ENCODE data around the gene PHF21A. TPM values are rescaled to one million over a fixed set of nuclear protein-coding genes. Genes with fewer than 3 reads are reported as not detected.

The PHF21A gene
- 33.7 and 33.9 TPM in 2 replicates for total RNA-seq

GRCh38 chr11:46121301-46121723 lies at the start of gene PHF21A:
Gene PHF21A, minus strand, starts transcription at chr11:46121454. Its CDS starts 37,235 bp downstream, at chr11:46084219.
- intact Hi-C loops (cut with micrococcal nuclease) = loop anchor here (1.0 to 10.0 kb wide), 6 partner anchors 121 to 1557 kb away; partner anchors contain the start of genes CD82, CRY2, DDB2 and DGKZ
- H3K36me3 Mint-ChIP-seq (ENCODE audit: low read depth) = peaks cover 4% of the 10 kb centered on the region
- peak; percentile 97 for DNase-seq
- peak within 1 kb of the TSS; percentile 94 for H3K27ac Mint-ChIP-seq
- H3K4me3 Mint-ChIP-seq = peak within 1 kb of the TSS; percentile 94
- no peaks in the 10 kb centered on the region for H3K9me3 Mint-ChIP-seq
- H3K27me3 Mint-ChIP-seq = no peaks in the 10 kb centered on the region
- peaks cover 35% of the 10 kb centered on the region for H3K4me1 Mint-ChIP-seq

DNA sequence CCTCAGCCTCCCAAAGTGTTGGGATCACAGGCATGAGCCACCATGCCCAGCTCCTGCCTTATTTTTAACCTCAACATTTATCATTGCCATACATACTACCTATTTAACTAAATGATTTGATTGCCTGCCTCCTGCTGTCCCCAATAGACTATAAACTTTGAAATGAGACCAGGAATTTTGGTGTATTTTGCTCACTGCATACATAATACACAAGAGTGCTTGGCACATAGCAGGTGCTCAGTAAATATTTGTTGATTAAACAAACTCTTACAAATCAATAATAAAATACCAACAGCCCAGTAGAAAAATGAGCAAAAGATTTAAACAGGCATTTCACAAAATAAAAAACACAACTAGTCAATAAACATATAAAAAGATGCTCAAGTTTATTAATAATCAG lies 49.5 kb upstream of the PHF21A start:
- intact Hi-C loops (cut with micrococcal nuclease) = no loop called here
- Mint-ChIP-seq H3K36me3 (ENCODE audit: low read depth) (no peaks in the 10 kb centered on the region), H3K9me3 (no peaks in the 10 kb centered on the region), H3K27me3 (peaks cover 32% of the 10 kb centered on the region), H3K27ac (no peak overlapping the region), H3K4me1 (no peaks in the 10 kb centered on the region), H3K4me3 (no peak overlapping the region)
- no peak for DNase-seq

DNA sequence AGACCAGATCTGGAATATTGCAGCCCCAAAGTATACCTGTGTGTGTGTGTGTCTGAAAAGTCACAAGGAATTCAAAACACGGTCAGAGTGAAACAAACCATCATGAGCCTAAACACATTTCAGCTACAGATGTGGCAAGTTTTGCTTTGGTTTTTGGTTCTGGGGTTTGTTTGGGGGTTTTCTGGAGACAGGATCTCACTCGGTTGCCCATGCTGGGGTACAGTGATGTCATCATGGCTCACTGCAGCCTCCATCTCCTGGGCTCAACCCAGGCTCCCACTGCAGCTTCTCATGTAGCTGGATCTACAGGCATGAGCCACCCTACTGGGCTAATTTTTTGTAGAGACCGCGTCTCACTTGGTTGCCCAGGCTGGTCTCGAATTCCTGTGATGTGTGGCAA lies 41.4 kb upstream of the PHF21A start:
- H3K27ac Mint-ChIP-seq = no peak overlapping the region
- H3K9me3 Mint-ChIP-seq = no peaks in the 10 kb centered on the region
- DNase-seq = no peak
- no peak overlapping the region for H3K4me3 Mint-ChIP-seq
- no peaks in the 10 kb centered on the region for H3K36me3 Mint-ChIP-seq (ENCODE audit: low read depth)
- intact Hi-C loops (cut with micrococcal nuclease) = no loop called here
- peaks cover 3% of the 10 kb centered on the region for H3K4me1 Mint-ChIP-seq
- H3K27me3 Mint-ChIP-seq = peaks cover 33% of the 10 kb centered on the region

DNA sequence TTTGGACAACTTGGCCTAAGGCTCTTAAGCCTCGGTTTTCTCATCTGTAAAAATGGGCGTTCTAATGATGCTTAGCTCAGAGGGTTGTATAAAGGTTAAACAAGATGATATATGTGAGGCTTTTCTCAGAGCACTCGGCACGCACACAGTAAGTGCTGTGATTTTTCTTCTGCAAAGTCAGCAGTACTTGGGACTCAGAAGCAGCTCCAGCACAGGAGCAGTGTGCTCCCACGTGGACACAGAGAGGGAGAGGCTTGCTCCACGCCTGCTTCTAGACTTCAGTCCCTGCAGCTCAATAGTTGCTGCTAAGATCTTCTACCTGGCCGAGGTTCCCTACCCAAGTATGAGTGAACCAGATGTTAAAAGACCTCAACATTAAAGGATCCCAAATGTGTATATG lies 39.9 kb upstream of the PHF21A start:
- Mint-ChIP-seq H3K27me3 (peaks cover 31% of the 10 kb centered on the region), H3K36me3 (ENCODE audit: low read depth) (no peaks in the 10 kb centered on the region), H3K4me3 (no peak overlapping the region), H3K9me3 (no peaks in the 10 kb centered on the region), H3K27ac (no peak overlapping the region), H3K4me1 (peaks cover 3% of the 10 kb centered on the region)
- intact Hi-C loops (cut with micrococcal nuclease) = no loop called here
- no peak for DNase-seq

DNA sequence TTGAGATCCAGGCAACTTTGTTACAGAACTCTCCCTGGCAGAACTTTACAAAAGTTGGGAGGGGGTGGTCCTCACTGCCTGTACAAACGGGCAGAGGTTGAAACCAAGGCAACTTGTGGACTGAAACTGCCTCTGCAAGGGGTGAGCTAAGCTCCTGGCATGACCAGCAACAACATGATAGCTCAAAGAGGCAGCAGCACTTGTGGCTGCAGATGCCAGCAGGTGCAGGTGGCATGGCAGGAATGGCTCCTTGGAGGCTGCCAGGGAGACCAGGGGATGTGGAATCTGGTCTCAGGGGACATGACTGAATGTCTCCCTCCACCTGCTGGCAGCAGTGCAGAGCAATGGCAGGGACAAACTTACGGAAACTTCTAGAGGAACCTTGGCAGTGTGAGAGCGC lies 38.8 kb upstream of the PHF21A start:
- no peaks in the 10 kb centered on the region for H3K36me3 Mint-ChIP-seq (ENCODE audit: low read depth)

DNA sequence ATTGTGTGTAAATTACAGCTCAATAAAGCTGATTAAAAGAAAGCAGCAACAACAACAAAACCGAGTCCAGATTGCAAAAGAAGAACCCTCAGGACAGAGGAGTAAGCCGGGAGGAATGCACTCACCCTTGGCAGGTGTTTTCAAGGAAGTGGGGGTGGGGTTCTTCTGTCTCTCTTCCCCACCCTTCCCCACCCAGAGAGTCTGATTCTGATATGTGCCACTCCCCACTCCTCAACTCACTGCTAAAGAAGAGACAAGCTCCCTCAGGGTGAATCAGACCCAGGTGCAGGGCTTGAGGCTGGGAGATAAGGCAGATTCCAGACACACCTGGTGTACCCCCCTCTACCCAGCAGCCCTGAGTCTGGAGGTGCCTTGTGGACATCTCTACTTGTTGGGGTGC lies 38.4 kb upstream of the PHF21A start:
- Mint-ChIP-seq H3K4me3 (no peak overlapping the region), H3K9me3 (no peaks in the 10 kb centered on the region), H3K27me3 (peaks cover 31% of the 10 kb centered on the region), H3K36me3 (ENCODE audit: low read depth) (no peaks in the 10 kb centered on the region), H3K4me1 (peaks cover 3% of the 10 kb centered on the region), H3K27ac (no peak overlapping the region)
- DNase-seq = no peak
- intact Hi-C loops (cut with micrococcal nuclease) = no loop called here

More for the DNA sequence above, 38.8 kb upstream of the PHF21A start:
- H3K4me3 Mint-ChIP-seq = no peak overlapping the region
- intact Hi-C loops (cut with micrococcal nuclease) = no loop called here
- H3K27me3 Mint-ChIP-seq = peaks cover 31% of the 10 kb centered on the region
- peaks cover 3% of the 10 kb centered on the region for H3K4me1 Mint-ChIP-seq
- H3K27ac Mint-ChIP-seq = no peak overlapping the region
- no peak for DNase-seq
- no peaks in the 10 kb centered on the region for H3K9me3 Mint-ChIP-seq

DNA sequence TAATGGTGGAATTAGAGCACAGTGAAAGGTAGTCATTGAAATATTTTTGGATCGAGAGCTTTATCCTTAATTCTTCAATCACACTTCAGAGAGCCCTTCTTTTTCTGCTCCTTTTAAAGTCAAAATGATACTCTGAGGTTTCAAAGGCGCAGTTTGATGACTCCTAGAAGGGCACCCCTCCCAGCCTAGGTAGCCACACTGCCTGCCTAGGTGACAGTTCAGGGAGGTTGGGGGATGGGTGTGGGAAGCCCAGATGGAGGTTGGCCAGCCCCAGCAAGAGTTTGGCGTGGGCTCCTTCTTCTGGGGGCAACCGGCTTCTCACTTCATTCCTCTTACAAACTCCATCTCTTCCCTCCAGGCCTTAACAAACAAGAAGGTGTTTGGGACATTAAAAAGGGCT lies 28.6 kb upstream of the PHF21A start:
- DNase-seq = no peak
- Mint-ChIP-seq H3K36me3 (ENCODE audit: low read depth) (no peaks in the 10 kb centered on the region), H3K4me3 (no peak overlapping the region), H3K27ac (no peak overlapping the region), H3K9me3 (no peaks in the 10 kb centered on the region), H3K4me1 (no peaks in the 10 kb centered on the region), H3K27me3 (peaks cover 33% of the 10 kb centered on the region)
- intact Hi-C loops (cut with micrococcal nuclease) = no loop called here

GRCh38 chr11:46149342-46149741 lies 28.1 kb upstream of the PHF21A start:
- peaks cover 33% of the 10 kb centered on the region for H3K27me3 Mint-ChIP-seq
- no peaks in the 10 kb centered on the region for H3K9me3 Mint-ChIP-seq
- no peak overlapping the region for H3K4me3 Mint-ChIP-seq
- no peaks in the 10 kb centered on the region for H3K36me3 Mint-ChIP-seq (ENCODE audit: low read depth)
- DNase-seq = no peak
- intact Hi-C loops (cut with micrococcal nuclease) = no loop called here
- no peaks in the 10 kb centered on the region for H3K4me1 Mint-ChIP-seq
- no peak overlapping the region for H3K27ac Mint-ChIP-seq

DNA sequence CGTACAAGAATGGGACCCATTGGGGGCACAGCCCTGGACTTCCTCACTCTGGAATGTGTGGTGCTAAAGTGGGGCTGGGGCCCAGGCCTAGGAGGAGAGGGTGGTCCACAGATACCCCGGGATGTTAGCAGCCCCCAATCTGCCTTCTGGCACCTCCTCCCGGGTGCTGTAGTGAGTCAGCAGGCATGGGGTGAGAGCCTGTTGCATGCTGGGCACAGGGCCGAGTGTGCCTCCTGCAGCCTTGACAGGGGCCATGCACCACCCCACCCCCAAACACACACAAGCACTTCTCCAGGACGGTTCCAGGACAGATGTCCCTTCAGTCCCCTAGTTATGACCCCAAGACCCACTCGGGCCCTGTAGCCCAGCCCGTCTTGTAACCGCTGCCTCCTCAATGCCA lies 23.5 kb upstream of the PHF21A start:
- Mint-ChIP-seq H3K4me1 (no peaks in the 10 kb centered on the region), H3K36me3 (ENCODE audit: low read depth) (no peaks in the 10 kb centered on the region)

DNA sequence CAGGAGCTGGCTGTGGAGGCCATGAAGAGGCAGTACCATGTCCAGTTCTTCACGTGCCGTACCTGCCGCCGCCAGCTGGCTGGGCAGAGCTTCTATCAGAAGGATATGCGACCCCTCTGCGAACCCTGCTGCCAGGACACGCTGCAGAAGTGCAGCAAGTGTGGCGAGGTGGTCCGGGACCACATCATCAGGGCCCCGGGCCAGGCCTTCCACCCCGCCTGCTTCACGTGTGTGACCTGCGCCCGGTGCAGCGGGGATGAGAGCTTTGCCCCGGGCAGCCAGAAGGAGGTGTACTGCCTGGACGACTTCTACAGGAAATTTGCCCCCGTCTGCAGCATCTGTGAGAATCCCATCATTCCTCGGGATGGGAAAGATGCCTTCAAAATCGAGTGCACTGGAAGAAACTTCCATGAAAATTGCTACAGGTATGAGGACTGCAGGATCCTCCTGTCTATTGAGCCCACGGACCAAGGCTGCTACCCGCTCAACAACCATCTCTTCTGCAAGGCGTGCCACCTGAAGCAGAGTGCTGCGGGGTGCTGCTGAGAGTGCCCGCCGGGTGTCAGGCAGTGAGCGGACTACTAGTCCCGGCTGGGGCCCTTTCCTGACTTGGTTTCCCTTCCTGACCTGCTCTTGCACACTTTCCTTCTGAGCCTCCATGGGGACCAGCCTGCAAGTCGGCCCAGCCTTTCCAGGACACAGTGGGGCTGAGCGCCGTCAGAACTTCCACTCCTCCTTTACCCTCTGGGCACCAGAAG lies 22.0 kb upstream of the PHF21A start:
- Mint-ChIP-seq H3K4me3 (no peak overlapping the region), H3K4me1 (no peaks in the 10 kb centered on the region), H3K27me3 (peaks cover 23% of the 10 kb centered on the region), H3K9me3 (no peaks in the 10 kb centered on the region), H3K27ac (no peak overlapping the region), H3K36me3 (ENCODE audit: low read depth) (no peaks in the 10 kb centered on the region)
- no peak for DNase-seq
- intact Hi-C loops (cut with micrococcal nuclease) = no loop called here

More for the DNA sequence above, 23.5 kb upstream of the PHF21A start:
- intact Hi-C loops (cut with micrococcal nuclease) = no loop called here
- peaks cover 27% of the 10 kb centered on the region for H3K27me3 Mint-ChIP-seq
- H3K27ac Mint-ChIP-seq = no peak overlapping the region
- no peak for DNase-seq
- no peaks in the 10 kb centered on the region for H3K9me3 Mint-ChIP-seq
- H3K4me3 Mint-ChIP-seq = no peak overlapping the region

DNA sequence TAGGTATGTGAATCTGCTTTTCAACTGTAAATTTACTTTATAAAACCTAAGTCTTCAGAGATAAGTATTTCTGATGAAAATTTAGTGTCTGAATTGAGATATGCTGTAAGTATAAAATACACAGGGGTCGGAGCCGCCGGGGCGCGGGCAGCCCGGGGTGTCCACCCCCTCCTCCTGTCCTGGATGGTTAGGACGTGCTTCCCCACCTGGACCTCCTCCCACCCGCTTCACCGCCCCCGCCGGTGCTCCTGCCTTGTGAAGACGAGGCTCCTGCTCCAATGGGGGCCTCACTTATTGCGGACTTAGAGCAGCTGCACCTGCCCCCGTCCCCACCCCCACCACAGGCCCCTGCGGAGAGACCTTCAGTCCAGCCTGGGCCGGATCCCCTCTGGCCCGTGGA lies 21.3 kb upstream of the PHF21A start:
- Mint-ChIP-seq H3K36me3 (ENCODE audit: low read depth) (no peaks in the 10 kb centered on the region), H3K4me1 (no peaks in the 10 kb centered on the region), H3K9me3 (no peaks in the 10 kb centered on the region), H3K27me3 (peaks cover 23% of the 10 kb centered on the region), H3K4me3 (no peak overlapping the region), H3K27ac (no peak overlapping the region)
- intact Hi-C loops (cut with micrococcal nuclease) = no loop called here
- no peak for DNase-seq

DNA sequence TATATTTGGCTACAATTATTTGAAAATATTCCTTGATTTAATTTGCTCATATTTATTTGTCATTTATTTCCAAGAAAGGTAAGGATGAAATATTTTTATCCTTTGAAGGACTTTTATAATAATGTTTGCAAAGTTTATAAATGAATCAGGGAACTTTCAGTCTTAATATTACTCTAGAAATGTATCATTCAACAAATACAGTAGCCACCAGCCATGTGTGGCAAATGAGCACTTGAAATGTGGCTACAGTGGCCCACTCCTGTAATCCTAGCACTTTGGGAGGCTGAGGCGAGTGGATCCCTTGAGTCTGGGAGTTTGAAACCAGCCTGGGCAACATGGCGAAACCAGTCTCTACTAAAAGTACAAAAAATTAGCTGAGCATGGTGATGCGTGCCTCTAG lies 20.3 kb upstream of the PHF21A start:
- Mint-ChIP-seq H3K4me3 (no peak overlapping the region), H3K27ac (no peak overlapping the region), H3K4me1 (no peaks in the 10 kb centered on the region), H3K27me3 (peaks cover 18% of the 10 kb centered on the region), H3K36me3 (ENCODE audit: low read depth) (no peaks in the 10 kb centered on the region), H3K9me3 (no peaks in the 10 kb centered on the region)
- intact Hi-C loops (cut with micrococcal nuclease) = no loop called here
- no peak for DNase-seq

DNA sequence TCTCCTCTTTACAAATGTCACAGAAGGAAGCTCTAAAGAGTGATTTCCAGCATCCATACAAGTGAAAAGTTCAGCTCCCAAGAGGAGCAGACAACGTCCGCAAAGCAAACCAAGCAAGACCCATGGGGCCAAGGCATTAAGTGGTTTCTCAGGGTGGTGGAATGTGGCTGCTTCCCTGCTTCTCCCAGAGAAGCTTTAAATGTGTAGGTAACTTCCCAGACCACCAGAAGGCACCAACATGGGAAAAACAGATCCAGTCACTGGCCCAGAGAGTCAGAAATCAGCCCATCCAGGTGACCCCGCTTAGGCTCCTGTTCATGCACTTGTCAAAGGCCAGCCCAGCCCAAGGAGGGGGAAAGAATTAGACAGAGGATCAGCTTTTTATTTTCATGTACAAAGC lies 13.3 kb upstream of the PHF21A start:
- Mint-ChIP-seq H3K9me3 (no peaks in the 10 kb centered on the region), H3K27me3 (peaks cover 31% of the 10 kb centered on the region), H3K4me3 (no peak overlapping the region), H3K27ac (no peak overlapping the region), H3K36me3 (ENCODE audit: low read depth) (no peaks in the 10 kb centered on the region), H3K4me1 (no peaks in the 10 kb centered on the region)
- DNase-seq = no peak
- intact Hi-C loops (cut with micrococcal nuclease) = no loop called here

DNA sequence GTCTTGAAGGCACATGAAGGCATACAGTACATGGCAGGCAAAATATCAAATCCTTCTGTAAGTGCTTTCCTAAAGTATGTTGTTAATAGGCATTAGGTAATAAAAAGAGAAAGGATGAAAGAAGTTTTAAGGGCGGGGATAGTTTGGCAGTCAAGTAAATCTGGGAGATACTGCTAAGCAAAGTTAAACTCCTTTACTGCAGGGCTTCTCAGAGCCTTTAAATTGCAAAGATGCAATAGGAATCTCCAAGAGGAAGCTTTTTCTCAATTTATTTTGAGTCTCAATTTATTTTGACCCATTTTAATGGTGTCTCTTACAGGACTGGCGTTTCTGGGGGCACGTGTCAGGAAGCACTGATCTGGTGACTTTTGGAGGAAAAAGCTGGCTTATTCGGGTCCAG lies 12.8 kb upstream of the PHF21A start:
- no peaks in the 10 kb centered on the region for H3K9me3 Mint-ChIP-seq
- H3K36me3 Mint-ChIP-seq (ENCODE audit: low read depth) = no peaks in the 10 kb centered on the region
- H3K27ac Mint-ChIP-seq = no peak overlapping the region
- no peak for DNase-seq
- no peaks in the 10 kb centered on the region for H3K4me1 Mint-ChIP-seq
- intact Hi-C loops (cut with micrococcal nuclease) = no loop called here
- H3K27me3 Mint-ChIP-seq = peaks cover 31% of the 10 kb centered on the region
- no peak overlapping the region for H3K4me3 Mint-ChIP-seq

- no peak overlapping the region for H3K27ac Mint-ChIP-seq
- H3K4me3 Mint-ChIP-seq = no peak overlapping the region
- no peaks in the 10 kb centered on the region for H3K36me3 Mint-ChIP-seq (ENCODE audit: low read depth)
- no peaks in the 10 kb centered on the region for H3K9me3 Mint-ChIP-seq
- no peaks in the 10 kb centered on the region for H3K4me1 Mint-ChIP-seq
- H3K27me3 Mint-ChIP-seq = peaks cover 27% of the 10 kb centered on the region
- intact Hi-C loops (cut with micrococcal nuclease) = no loop called here
- no peak for DNase-seq
Measured at GRCh38 chr11:46133119-46133518, 11.9 kb upstream of the PHF21A start.
